Measurements from ENCODE around the gene SCN7A.

DNA sequence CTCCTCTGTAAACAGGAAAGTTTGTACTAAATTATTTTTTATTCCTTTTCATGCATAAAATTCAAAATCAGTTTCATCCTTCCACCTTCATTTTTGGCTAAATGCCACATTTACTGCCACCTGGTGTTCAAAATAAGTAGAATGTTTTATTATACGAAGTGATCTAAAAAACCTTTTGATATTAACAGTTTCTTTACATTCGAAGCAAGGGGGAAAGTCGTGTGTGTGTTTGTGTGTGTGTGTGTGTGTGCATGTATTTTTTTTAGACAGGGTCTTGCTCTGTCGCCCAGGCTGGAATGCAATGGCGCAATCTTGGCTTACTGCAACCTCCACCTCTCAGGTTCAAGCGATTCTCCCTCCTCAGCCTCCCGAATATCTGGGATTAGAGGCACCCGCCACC lies 109.3 kb downstream of the SCN7A start:
- TF ChIP-seq, protein P1, sequence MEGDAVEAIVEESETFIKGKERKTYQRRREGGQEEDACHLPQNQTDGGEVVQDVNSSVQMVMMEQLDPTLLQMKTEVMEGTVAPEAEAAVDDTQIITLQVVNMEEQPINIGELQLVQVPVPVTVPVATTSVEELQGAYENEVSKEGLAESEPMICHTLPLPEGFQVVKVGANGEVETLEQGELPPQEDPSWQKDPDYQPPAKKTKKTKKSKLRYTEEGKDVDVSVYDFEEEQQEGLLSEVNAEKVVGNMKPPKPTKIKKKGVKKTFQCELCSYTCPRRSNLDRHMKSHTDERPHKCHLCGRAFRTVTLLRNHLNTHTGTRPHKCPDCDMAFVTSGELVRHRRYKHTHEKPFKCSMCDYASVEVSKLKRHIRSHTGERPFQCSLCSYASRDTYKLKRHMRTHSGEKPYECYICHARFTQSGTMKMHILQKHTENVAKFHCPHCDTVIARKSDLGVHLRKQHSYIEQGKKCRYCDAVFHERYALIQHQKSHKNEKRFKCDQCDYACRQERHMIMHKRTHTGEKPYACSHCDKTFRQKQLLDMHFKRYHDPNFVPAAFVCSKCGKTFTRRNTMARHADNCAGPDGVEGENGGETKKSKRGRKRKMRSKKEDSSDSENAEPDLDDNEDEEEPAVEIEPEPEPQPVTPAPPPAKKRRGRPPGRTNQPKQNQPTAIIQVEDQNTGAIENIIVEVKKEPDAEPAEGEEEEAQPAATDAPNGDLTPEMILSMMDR (IDR thresholded peaks at IDR 0.05; ENCODE audit: insufficient read depth, low read depth, low read length): peak; percentile 40
- no peak for TF ChIP-seq EZH2 (IDR thresholded peaks at IDR 0.05; ENCODE audit: insufficient read depth, low read length)
